Activated gamma-delta T cell treated with Interleukin-2 at 50 U/mL for 16 hours (primary cell): Measurements from ENCODE around the gene GABRB3.

ENCODE experiments used
- DNase-seq: peaks from one replicate; pipeline ENCODE4 v3.0.0-alpha.2; 2020

GABRB3 gene

DNA sequence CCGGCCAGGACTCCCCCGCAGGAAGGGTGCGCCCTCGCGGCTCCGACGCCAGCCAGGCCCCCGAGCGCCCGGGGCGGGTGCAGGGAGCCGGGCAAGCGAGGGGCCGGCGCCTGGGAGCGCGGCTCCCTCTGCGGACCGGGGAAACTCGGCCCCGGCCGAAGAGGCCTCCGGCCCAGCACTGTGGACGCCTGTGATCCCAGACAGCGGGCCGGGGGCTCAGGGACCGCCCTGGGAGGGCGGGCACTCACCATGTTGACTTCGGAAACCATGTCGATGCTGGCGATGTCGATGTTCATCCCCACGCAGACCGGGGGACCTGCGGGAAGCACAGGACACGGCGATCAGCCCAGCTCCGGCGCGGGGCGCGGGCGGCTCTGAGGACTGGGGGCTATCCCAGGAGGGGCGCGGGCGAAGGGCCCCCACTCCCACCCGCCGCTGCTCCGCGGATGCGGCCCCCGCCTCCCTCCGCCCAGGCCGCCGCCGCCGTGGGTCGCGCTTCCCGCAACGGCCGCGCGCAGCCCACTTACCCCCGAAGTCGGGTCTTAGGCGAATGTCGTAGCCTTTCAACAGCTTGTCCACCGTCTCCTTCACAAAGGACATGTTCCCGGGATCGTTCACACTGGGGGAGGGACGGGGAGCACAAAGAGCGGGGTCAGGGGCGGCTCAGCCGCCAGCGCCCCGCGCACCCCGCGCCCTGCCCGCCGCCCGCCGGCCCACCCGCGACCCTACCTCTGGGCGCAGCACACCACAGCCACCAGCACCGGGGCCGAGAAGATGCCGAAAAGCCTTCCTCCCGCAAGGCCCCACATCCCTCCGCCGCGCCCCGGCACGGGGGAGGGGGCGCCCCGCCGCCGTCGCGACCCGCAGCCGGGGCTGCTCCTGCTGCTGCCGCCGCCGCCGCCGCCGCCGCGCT, at the start of gene GABRB3:
Gene GABRB3 (minus strand): TSS at position 913 of the 913 bp plus-strand sequence.
- DNase-seq: no peak

DNA sequence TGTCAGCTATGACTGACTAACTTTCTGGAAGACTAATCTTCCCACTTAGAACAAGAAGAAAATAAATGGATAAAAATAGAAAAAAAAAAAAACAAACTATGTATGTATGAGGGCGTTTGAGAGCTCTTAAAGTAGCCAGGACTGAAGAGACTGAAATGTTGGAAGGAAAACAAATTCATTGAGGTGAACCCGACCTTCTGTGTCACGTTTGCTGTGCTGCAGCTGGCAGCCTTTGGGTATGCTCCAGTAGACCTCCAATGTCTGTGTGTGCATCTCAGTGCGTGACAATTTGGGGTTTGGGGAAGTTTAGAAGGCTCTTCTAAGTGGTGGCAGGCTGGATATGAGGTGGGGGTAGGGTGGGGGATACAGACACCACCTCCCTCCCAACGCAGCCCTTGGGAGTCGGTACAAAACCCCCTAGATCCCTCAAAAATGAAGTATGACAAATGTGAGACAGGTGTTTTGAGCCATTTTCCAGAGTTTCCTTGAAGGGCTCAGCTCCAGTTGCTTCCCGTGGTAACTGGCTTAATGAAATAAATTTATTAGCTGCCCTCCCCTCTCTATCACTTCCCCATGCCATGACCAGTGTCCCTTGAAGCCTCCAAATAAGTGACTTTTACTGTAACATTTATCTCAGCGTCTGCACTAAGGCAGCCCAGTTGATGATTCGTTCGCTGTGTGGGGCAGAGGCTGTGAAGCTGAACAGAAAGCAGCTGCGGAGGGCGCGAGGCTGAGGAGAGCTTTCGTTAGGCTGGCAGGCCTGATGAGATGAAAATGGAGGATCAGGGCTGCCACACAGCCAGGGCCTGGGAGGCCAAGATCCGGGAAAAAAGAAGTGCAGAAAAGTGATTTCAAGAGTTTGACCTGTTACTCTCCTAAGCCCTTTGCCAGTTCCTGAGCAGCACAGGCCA, 34.9 kb upstream of the GABRB3 start:
- no peak for DNase-seq

DNA sequence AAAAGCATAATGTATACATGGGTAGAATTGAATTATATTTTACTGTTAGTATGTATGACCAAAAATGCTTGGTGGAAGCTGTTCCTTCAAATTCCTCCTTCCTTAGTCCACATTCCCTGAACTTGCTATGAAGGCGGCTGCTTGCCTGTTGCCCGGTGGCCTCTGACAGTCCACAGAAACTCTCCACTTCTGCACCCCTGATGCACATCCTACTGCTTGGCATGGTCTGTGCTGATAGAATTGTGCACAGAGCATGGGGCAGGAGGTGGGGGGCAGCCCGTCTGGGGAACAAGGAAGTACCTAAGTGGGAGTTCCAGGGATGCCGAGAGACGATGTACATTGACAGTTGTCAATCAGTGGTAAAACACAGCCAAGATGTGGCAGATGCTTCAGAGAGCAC, 33.7 kb upstream of the GABRB3 start:
- no peak for DNase-seq

DNA sequence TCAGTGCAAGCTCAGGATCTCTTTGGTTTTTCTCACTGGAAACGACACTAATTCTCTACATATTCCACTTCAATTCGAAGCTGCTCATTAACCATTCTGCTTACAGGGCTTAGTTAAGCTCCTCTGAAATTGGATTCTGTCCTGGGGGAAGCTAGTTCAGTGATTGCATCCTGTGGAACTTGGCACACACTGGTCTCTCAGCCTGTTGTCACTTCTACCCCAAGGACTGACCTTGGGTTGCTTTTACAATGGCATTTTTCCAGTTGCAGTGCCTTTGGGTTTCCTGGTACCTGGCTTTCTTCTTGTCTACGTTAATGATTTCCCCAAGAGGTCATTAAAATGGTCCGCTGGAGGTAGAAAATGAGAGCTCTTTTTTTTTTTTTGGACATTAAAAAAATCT, 33.3 kb upstream of the GABRB3 start:
- DNase-seq: no peak

DNA sequence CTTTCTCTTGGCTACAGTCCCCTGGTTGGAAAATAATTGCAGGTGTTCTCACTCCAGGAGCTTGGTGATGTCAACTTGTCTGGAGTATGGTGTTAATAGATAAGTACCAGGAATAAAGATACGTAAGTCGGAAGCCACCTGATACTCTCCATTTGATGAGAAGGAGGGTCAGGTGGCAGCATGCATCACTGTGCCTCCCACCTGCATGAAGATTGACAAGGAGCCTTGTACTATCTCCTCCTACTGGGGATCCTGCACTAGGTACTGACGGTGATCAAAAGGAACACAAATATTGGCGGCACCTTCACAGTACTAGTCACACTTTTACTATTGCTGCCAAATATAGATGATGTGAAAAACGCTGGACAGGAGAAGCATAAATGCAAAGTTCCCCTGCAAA, 32.6 kb upstream of the GABRB3 start:
- DNase-seq: no peak

DNA sequence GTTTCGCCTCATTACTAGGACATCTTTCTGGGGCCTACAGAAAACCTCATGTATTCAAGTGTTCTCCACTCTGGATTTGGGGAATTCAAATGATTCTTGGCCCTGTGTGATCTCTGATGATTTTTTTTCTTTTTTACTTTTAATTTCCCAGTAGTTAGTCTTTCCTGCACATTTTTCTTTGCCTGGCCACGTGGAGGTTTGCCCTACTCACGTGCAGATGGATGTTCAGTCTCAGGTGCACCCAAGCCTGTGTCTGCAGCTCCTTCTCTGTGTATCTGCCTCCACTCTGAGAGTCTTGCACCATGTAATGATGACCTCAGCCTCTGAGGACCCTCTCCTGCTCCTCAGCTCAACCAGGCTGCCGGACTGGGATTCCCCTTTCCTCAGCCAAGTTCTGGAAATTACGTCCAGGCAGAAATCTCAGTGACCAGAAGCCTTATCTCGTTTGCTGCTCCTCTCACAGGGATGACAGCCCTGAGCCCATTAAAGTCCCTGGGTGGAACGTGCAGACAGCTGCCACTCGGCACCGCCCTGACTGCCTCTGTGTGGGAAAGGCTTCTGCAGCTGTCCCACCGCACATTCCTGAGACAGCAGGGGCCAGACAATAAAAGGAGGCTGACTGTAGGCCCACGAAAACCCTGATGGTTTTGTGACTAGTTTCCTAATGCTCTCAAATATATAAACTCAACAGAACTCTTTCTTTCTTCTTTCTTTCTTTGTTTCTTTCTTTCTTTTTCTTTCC, 31.4 kb upstream of the GABRB3 start:
- DNase-seq: no peak

DNA sequence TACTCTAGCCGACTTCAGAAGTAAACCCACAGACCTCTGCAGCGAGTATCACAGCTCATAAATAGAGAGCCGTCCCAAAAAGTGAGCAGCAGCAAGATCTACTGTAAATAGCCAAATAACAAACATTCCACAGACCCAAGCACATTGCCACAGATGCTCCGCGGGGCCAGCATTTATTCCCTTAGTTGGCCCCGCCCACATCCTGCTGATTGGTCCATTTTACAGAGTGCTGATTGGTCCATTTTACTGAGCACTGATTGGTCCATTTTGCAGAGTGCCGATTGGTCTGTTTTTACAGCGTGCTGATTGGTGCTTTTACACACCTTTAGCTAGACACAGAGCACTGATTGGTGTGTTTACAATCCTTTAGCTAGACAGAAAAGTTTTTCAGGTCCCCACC, 17.3 kb upstream of the GABRB3 start:
- DNase-seq: no peak

DNA sequence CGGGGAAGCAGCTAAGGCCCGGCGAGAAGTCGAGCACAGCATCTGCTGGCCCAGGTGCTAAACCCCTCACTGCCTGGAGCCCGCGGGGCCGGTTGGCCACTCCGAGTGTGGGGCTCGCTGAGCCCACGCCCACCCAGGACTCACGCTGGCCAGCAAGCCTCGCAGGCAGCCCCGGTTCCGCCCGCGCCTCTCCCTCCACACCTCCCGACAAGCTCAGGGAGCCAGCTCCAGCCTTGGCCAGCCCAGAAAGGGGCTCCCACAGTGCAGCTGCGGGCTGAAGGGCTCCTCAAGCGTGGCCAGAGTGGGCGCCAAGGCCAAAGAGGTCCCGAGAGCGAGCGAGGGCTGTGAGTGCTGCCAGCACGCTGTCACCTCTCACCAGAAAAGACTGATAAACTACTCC, 8.9 kb upstream of the GABRB3 start:
- DNase-seq: no peak

GRCh38 chr15:26773917-26774316, 1.1 kb upstream of the GABRB3 start:
- no peak for DNase-seq

GRCh38 chr15:26773067-26773877, 406 bp upstream of the GABRB3 start:
- no peak for DNase-seq

GRCh38 chr15:26771578-26772153, 1.2 kb downstream of the GABRB3 start:
- DNase-seq: no peak

GRCh38 chr15:26771168-26771567, 1.7 kb downstream of the GABRB3 start:
- DNase-seq: no peak

DNA sequence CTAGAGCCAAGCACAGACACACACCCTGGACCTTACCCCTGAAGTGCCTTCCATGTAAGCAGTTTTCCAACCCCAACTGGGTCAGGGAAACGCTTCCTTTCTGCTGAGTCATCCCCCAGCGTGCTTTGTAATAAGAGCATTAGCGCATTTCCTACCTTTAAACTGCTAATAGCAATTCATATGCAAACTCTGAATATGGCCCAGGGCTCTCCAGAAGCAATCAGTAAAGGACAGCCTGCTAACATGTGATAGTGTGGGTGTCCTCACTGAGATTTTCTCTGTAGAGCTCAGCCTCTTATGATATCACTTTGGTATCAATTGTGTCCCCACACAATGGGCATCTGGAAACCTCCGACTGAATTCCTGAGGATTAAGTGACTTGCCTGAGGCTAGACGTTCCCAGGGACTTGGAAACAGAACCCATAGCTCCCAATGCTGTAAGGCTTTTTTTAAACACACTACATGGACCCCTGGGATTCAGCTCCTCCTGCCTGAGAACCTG, 5.6 kb downstream of the GABRB3 start:
- DNase-seq: no peak

- DNase-seq: no peak
Observed at GRCh38 chr15:26766262-26766661, 6.6 kb downstream of the GABRB3 start.

DNA sequence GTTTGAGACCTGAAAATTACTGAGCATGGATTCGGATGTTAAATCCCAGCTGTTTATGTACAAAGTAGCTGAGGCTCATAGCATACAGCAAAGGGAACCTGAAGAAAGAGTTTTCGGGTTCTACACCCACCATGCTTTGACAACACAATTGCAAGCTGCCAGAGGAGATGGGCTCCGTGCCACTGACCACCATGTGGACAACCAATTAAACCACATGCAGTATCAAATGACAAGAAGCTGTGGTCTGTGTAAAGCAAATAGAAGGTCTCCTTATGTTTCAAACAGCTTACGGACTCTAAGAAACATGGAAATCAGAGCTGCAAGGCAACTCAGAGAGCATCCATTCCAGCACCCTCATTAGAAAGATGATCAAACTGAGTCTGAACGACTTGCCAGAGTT, 12.9 kb downstream of the GABRB3 start:
- no peak for DNase-seq

DNA sequence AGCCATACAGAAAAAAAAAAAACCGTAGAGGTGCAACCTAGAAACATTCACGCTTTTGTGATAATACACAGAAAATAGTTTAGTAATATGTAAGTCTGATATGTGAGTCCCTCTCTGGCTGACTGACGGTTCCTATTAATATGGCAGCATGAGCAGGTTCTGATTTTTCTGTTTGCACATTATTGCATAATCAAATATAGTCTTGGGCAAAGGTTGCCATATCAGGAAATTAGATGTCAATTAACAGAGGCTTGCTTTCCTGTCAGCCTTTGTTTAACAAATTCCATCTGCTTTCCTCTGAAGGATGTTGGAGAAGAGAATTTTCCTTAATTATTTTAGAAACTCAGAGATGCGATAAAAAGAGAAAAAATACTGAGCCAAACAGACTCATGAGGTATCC, 14.8 kb downstream of the GABRB3 start:
- DNase-seq: no peak

DNA sequence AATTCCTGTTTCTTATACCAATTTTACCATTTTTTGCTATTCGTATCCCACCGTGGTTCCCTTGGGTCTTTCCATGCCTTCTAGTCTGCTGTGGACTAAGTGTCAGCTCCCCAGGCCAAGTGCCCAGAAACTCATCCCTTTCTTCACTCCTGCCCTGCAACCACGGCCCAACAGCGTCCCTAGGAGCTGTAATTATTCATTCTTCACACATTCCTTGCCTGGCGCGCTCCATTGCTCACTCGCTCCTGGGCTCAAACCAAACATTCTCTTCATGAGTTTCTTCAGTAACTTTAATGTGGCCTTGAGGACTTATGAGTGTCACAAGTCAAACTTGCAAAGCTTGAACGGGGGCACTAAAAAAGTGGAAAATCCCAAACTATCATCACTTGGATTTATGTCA, 15.7 kb downstream of the GABRB3 start:
- DNase-seq: no peak

- DNase-seq: no peak
Observed at GRCh38 chr15:26744894-26745293, 28.0 kb downstream of the GABRB3 start.

DNA sequence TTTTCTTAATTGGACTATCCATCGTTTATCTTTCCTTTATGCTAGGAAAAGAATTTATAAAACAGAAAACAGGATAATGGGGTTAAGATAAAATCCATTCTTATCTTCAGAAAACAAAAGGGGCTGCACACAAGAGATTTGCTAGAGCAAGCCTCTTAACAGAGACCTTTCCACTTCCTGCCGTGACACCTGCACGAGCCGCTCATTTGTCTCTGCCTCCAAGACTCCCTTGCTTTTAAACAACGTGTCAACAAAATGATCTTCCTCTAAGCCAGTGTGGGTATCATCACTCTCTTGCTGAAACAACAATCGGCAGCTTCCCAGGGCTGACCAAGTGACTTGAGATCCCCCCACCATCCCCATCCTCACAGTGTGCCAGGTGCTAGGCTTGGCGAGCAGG, 33.1 kb downstream of the GABRB3 start:
- DNase-seq: no peak

DNA sequence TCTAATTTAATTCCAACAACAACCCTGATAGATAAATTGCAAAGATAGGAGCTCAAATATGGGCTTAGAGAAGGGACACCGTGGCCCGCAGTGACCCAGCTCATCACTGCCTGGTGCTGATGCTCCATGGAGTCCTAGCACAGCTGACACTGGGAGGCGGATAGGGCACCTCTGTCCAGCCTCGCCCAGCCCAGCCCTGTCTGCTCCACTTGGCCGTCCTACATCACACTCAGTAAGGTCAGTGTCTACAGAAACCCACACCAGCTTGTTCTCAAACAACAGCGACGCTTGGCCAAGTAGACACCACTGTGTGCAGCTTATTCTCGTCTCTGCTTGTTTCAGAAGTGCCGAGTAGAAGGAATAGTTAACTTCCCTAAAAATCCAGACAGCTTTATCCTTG, 33.9 kb downstream of the GABRB3 start:
- DNase-seq: no peak

DNA sequence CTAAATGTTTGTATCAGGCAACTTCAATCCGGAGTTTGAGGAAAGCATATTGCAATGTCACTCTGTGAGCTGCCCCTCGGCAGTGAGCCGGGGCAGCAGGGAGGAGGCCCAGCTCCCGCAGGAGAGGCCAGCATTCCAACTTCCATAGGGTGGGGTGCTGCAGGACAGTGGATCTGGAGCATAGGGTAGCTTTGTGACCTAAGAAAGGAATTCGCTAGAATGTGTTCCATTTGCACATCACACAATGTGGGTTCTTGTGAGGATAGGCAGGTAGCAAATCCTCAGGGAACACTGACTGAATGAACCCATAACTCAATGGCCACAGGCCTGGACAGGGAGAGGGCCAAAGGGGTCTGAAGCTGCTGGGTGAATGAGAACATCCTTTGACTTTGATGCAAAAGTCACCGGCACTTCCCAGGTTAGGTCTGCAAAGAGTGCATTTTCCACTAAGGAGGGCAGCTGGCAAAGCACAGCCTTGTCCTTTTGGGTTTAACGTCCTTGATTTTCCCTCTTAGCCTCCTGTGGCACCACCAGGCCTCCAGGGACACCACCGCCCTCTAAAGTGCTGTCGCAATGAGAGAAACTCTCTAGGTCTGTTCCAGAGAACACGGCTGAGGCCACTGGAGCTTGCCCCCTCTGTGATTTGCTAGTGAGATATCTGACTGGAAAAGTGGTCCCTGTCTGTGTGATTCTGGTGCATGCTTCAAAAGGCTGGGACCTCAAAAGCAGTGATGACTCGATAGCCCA, 36.2 kb downstream of the GABRB3 start:
- no peak for DNase-seq
